HepG2 (cell line): ENCODE results near the gene REEP6. TPM values are rescaled to one million over a fixed set of nuclear protein-coding genes. Genes with fewer than 3 reads are reported as not detected.
A peak's percentile ranks its signal among the peaks of the same experiment; 100 is the strongest.

Experiments
- ATF2 ChIP-seq: sonication (generic); formaldehyde crosslinking; IDR thresholded peaks from 2 replicates; pipeline ENCODE4 v1.4.0; 2020; ENCODE audit warnings: missing genetic modification reagents
- CHCHD3 ChIP-seq: sonication (generic); formaldehyde crosslinking; IDR thresholded peaks from 2 replicates; pipeline ENCODE4 v1.8.0; 2022; ENCODE audit warnings: mild to moderate bottlenecking, missing genetic modification reagents, moderate library complexity
- FOXP1 ChIP-seq, 2 experiments: fragments of 450-650 bp in 1 of 2; IDR thresholded peaks; 2 replicates each; pipeline ENCODE4 v1.6.1; 2017 to 2018; ENCODE audit warnings: antibody characterized with exemption in 1 of 2
- MBD4 ChIP-seq: IDR thresholded peaks from 2 replicates; pipeline ENCODE4 v1.6.1; 2012; ENCODE audit warnings: low read length, inconsistent platforms, borderline replicate concordance
- MTF2 ChIP-seq: sonication (generic); formaldehyde crosslinking; IDR thresholded peaks from 2 replicates; pipeline ENCODE4 v1.5.0; 2020; ENCODE audit warnings: missing genetic modification reagents, borderline replicate concordance
- NR2C2 ChIP-seq: sonication (generic); formaldehyde crosslinking; IDR thresholded peaks from 2 replicates; pipeline ENCODE4 v1.4.0; 2020; ENCODE audit warnings: missing genetic modification reagents, mild to moderate bottlenecking, moderate library complexity, borderline replicate concordance
- U2AF2 ChIP-seq: fragments of 200-400 bp; formaldehyde crosslinking; IDR thresholded peaks from 2 replicates; pipeline ENCODE4 v1.6.1; 2017; ENCODE audit warnings: low read depth, mild to moderate bottlenecking, low read length
- ZBTB3 ChIP-seq: sonication (generic); formaldehyde crosslinking; IDR thresholded peaks from 2 replicates; pipeline ENCODE4 v1.4.0; 2020; ENCODE audit warnings: low read depth, mild to moderate bottlenecking, moderate library complexity, missing genetic modification reagents, borderline replicate concordance
- ZNF142 ChIP-seq: sonication (generic); formaldehyde crosslinking; IDR thresholded peaks from 2 replicates; pipeline ENCODE4 v1.4.0; 2020; ENCODE audit warnings: missing genetic modification reagents
- ZNF407 ChIP-seq: sonication (generic); formaldehyde crosslinking; IDR thresholded peaks from one replicate; pipeline ENCODE4 v1.5.1; 2020; ENCODE audit warnings: mild to moderate bottlenecking, missing genetic modification reagents; ENCODE audit errors: not compliant biosample characterization
- ZNF772 ChIP-seq: sonication (generic); formaldehyde crosslinking; IDR thresholded peaks from 2 replicates; pipeline ENCODE4 v1.5.0; 2020; ENCODE audit warnings: mild to moderate bottlenecking, missing genetic modification reagents
- polyA plus RNA-seq, 8 experiments: library from polyadenylated mRNA; depleted of rRNA in 3 of 8; stranded (reverse) in 7 of 8; unstranded in 1 of 8; fragments of >200 nt; fragmentation: Illumina TruSeq in 4 of 8; extraction: Trizol in 4 of 8; gene quantifications; 2 replicates each; pipeline versions ENCODE4 v1.2.1 to v1.2.3, GENCODE V29; 2011 to 2016; ENCODE audit warnings: low read depth in 4 of 8, missing spikeins in 1 of 8, mixed read lengths in 1 of 8; ENCODE audit not compliant: insufficient read depth in 1 of 8
- total RNA-seq, 5 experiments: library from RNA; depleted of rRNA; stranded (reverse); fragments of >200 nt; fragmentation: Illumina TruSeq; extraction: Trizol; gene quantifications; 2 replicates each; pipeline ENCODE4 v1.2.3, GENCODE V29; 2016; ENCODE audit warnings: low read depth in 1 of 5

REEP6 gene
- total and polyA plus RNA-seq, 2 of the 13 experiments (the other 11 are each of a cell fraction or from before 2014, with no cell fraction given) = 10.0 to 28.8 TPM

GRCh38 chr19:1470305-1471009 lies 20.5 kb upstream of the REEP6 start (continued):
- TF ChIP-seq ZNF407 (peak; percentile 60), MTF2 (CRISPR knock-in tag) (no peak; the same call in 1 of the 2 replicates), CHCHD3 (CRISPR knock-in tag) (peak; percentile 79; the same call in 1 of the 2 replicates), MBD4 (no peak), ATF2 (CRISPR knock-in tag) (no peak), ZBTB3 (0 out of 2 replicates have a peak, but pooled peaks have one; percentile 49), ZNF142 (no peak), FOXP1 (IDR thresholded peaks at IDR 0.05) (no peak), FOXP1 (CRISPR knock-in tag; IDR thresholded peaks at IDR 0.05) (no peak), U2AF2 (no peak), ZNF772 (CRISPR knock-in tag) (peak; percentile 54; the same call in 1 of the 2 replicates), NR2C2 (CRISPR knock-in tag) (peak; percentile 49; the same call in 1 of the 2 replicates)
